G401.6 (cell line): Measurements from ENCODE around the gene FAM174C.

ENCODE experiments used
- FAIRE-seq: peaks from 2 replicates; lab custom pipeline; 2012; peaks lifted over from hg19 to GRCh38; lab: Jason Lieb, UNC

Gene FAM174C

DNA sequence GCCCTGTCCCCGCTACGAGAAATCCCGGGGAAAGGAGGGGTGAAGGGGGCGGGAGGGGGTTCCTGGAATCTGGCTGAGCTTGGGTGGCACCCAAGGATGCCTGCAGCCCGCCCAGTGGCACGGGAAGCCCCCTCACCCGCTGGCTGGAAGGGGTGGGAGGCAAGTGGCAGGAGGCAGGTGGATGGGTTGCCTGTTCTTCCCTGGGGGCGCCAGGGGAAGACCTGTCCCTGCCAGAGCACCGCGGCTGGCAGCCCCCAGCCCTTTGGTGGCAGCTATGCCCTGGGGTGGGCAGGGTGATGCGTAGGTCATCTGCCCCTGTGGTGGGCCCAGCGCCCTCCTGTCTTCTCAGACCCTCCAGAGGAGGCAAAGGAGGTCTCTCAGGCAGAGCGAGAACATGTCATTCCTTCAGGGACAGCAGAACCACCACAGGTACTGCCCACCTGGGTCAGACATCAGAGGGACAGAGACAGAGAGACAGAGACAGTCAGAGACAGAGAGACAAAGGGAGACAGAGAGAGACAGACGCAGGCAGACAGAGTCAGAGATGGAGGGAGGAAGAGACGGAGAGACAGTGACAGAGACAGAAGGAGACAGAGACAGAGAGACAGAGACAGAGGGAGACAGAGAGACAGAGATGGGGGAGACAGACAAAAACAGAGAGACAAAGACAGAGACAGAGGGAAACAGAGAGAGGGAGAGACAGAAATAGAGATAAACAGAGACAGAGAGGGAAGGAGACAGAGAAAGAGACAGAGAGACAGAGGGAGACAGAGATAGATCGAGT lies 47.1 kb downstream of the FAM174C start:
- no peak for FAIRE-seq

DNA sequence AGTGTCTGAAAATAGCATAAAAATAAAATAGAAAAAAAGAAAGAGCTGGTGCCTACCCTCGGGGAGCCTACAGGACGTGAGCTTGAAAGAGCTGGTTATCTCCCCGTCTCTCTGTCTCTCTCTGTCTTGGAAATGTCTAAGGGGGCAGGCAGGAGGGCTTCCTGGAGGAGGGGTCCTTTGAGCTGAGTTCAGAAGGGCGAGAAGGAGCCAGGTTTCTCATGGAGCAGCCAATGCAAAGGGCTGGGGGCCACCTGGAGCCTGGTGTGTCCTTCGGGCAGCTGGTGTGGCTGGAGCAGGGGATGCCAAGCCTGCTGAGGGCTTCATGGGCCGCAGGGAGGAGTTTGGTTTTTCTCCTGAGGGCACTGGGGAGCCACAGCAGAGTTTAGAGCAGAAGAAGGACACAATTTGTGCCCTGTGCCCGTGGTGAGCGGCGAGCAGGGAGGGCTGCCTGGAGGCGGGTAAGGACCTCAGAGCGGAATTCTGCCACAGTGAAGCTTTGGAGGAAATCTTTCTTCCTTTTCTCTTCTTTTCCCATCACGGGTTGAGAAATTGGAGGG lies 49.0 kb downstream of the FAM174C start:
- no peak for FAIRE-seq

DNA sequence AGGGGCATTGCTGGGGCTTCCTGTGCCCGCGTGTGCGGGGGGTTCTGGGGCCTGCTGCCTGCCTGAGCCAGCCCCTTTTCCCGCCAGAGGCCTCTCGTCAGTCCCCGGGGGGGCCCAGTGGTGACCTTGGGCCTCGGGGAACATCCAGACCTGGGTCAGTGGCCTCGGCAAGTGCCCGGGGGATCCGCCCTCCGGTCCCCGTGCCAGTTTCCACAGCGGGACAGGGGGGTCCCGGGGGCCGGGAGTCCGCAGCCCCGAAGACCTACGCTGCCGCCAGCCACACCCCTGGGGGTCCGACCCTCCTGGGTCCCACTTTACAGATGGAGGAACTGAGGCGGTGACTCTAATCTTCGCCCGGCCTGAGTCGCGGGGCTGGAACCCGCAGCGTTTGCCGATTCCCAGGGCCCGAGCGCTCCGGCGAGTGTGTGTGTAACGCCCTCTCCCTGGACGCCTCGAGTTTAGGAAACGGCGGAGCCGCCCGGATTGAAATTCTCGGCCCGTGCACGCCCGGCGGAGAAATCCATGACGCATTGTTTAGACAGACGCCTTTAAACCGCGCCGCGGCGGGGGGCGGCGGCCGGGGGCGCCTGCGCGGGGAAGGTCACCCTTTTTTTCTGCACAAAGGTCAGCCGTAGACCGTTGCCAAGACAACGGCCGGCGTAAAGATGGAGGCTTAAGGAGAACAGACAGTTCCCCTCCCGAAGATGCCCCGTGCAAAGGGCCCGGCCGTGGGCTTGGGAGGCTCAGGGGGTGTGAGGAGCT lies 49.7 kb downstream of the FAM174C start:
- no peak for FAIRE-seq

DNA sequence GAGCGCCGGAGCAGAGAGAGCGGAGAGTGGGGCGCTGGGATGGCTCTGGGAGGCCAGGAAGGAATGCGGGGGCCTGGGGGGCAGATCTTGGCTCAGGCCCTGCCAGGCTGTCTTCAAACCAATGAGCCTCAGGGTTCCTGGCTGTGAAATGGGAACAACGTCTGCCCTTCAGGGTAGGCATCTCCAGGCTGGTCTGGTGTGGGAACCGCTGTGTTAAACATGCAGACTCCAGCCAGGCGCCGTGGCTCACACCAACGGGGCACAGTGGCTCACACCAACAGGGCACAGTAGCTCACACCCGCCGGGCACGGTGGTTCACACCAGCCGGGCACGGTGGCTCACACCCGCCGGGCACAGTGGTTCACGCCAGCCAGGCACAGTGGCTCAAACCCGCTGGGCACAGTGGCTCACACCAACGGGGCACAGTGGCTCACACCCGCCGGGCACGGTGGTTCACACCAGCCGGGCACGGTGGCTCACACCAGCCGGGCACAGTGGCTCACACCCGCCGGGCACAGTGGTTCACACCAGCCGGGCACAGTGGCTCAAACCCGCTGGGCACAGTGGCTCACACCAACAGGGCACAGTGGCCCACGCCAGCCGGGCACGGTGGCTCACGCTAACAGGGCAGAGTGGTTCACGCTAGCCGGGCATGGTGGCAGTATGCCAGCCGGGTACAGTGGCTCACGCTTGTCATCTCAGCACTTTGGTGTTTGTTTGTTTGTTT lies 50.4 kb downstream of the FAM174C start:
- no peak for FAIRE-seq

DNA sequence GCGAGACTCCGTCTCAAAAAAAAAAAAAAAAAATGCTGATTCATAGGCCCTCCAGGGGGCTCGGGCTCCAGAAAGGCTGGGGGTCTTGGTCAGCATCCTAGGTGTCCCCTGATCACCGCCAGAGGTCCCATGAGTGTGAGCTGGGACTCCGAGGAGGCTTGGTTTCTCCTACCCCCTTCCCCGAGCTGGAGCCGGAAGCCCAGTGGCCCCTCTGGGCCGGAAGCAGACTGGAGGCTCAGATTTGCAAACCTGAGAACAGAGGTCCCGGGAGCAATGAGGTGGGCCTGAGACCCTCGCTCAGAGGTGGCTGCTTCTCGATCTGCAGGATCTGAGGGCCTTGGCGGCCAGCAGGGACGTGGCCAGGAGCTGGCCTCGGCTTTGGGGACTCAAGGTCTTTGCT lies 51.8 kb downstream of the FAM174C start:
- FAIRE-seq = no peak
